ENCODE measurements around the gene MITF.

MITF gene

DNA sequence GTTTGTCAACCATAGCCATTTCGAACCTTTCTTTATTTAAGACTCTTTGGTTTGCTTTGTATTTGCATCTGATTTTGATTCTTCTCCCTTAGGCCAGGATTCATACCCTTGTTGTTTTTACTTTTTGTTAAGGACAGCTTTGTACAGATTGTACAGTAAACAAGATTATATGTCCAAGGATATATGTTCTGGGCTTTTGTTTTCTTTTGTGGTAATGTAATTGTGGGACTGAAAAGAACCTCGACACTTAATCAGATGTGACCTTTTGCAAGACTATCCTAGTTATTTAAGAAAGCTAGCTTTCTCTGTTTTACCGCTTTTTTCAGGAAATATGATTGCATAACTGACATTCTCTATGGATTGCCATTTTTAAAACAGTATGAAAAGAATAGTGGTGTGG is 193.2 kb downstream of the MITF start:
- TF ChIP-seq POU2F2 (IDR thresholded peaks at IDR 0.05; ENCODE audit: low read depth, low read length), result no peak
- TF ChIP-seq TAF1 (IDR thresholded peaks at IDR 0.05; ENCODE audit: low read depth, low read length), result no peak
- no peak for TF ChIP-seq PAX5 (IDR thresholded peaks at IDR 0.05; ENCODE audit: insufficient read depth, low read length, severe bottlenecking)
- no peak for TF ChIP-seq POLR2AphosphoS5 (IDR thresholded peaks at IDR 0.05; ENCODE audit: low read depth, low read length)
- TF ChIP-seq SPI1 (IDR thresholded peaks at IDR 0.05; ENCODE audit: low read depth, low read length), result no peak
- TF ChIP-seq POLR2A (IDR thresholded peaks at IDR 0.05; ENCODE audit: low read depth, low read length), result no peak
- FAIRE-seq (no peak), DNase-seq (ENCODE audit: insufficient read length, low spot score) (no peak)

DNA sequence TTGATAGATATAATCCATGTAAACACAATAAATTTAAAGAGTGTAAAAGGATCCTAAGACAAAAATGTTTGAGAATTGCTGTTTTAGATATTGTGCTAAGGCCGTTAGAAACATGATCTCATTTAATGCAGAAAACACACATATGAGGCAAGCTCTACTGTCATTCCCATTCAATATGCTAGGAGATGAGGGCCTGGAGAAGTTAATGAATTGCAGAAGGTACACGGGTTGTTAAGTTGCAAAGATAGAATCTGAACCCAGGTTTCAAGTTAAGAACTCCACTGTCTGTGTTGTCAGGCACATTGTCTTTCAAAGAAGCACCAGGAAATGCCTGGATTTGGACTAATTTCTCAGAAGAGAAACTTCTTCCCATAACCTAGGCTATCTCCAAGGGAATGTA is 195.1 kb downstream of the MITF start:
- DNase-seq (ENCODE audit: insufficient read length, low spot score), result no peak
- TF ChIP-seq PAX5 (IDR thresholded peaks at IDR 0.05; ENCODE audit: insufficient read depth, low read length, severe bottlenecking) (no peak), POU2F2 (IDR thresholded peaks at IDR 0.05; ENCODE audit: low read depth, low read length) (no peak), SPI1 (IDR thresholded peaks at IDR 0.05; ENCODE audit: low read depth, low read length) (no peak), POLR2A (IDR thresholded peaks at IDR 0.05; ENCODE audit: low read depth, low read length) (no peak), TAF1 (IDR thresholded peaks at IDR 0.05; ENCODE audit: low read depth, low read length) (no peak), POLR2AphosphoS5 (IDR thresholded peaks at IDR 0.05; ENCODE audit: low read depth, low read length) (no peak)
- no peak for FAIRE-seq

DNA sequence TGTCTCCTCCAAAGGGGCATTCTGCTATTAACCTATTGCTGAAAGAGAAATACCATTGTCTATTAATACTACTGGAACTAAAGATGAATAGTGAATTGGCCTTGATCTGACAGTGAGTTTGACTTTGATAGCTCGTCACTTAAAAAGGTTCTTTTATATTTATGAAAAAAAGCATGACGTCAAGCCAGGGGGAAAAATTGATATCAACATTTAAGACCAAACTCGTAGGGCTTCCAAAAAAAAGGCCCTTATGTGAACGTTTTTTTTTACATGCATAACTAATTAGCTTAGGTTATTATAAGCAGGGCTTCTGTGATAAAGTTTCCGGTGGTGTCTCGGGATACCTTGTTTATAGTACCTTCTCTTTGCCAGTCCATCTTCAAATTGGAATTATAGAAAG is 197.0 kb downstream of the MITF start:
- TF ChIP-seq POU2F2 (IDR thresholded peaks at IDR 0.05; ENCODE audit: low read depth, low read length), result no peak
- no peak for TF ChIP-seq PAX5 (IDR thresholded peaks at IDR 0.05; ENCODE audit: insufficient read depth, low read length, severe bottlenecking)
- TF ChIP-seq SPI1 (IDR thresholded peaks at IDR 0.05; ENCODE audit: low read depth, low read length), result no peak
- no peak for TF ChIP-seq POLR2AphosphoS5 (IDR thresholded peaks at IDR 0.05; ENCODE audit: low read depth, low read length)
- no peak for TF ChIP-seq POLR2A (IDR thresholded peaks at IDR 0.05; ENCODE audit: low read depth, low read length)
- no peak for TF ChIP-seq TAF1 (IDR thresholded peaks at IDR 0.05; ENCODE audit: low read depth, low read length)
- no peak for FAIRE-seq
- DNase-seq (ENCODE audit: insufficient read length, low spot score), result no peak

DNA sequence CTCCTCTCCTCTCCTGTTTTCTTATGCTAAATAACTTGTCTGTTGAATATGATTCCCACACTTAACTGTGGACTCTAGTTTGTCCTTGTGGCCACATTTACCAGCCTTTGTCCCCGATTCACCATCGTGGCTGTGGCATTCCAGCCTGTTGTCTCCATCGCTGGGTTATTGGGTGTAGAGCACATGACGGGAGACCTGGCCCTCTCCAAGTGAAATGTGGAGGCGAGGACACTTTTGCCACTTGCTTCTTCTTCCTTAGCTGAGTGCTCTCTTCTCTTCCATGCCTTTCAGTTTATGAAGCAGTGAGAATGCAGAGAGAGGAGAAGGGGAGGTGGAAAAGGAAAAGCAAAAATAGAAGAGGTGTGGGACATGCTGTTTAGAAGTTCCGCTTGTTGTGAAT is 198.8 kb downstream of the MITF start:
- DNase-seq (ENCODE audit: insufficient read length, low spot score) (no peak), FAIRE-seq (no peak)
- TF ChIP-seq POLR2AphosphoS5 (IDR thresholded peaks at IDR 0.05; ENCODE audit: low read depth, low read length), result no peak
- TF ChIP-seq POLR2A (IDR thresholded peaks at IDR 0.05; ENCODE audit: low read depth, low read length), result no peak
- TF ChIP-seq TAF1 (IDR thresholded peaks at IDR 0.05; ENCODE audit: low read depth, low read length), result no peak
- TF ChIP-seq SPI1 (IDR thresholded peaks at IDR 0.05; ENCODE audit: low read depth, low read length), result no peak
- no peak for TF ChIP-seq POU2F2 (IDR thresholded peaks at IDR 0.05; ENCODE audit: low read depth, low read length)
- TF ChIP-seq PAX5 (IDR thresholded peaks at IDR 0.05; ENCODE audit: insufficient read depth, low read length, severe bottlenecking), result no peak

DNA sequence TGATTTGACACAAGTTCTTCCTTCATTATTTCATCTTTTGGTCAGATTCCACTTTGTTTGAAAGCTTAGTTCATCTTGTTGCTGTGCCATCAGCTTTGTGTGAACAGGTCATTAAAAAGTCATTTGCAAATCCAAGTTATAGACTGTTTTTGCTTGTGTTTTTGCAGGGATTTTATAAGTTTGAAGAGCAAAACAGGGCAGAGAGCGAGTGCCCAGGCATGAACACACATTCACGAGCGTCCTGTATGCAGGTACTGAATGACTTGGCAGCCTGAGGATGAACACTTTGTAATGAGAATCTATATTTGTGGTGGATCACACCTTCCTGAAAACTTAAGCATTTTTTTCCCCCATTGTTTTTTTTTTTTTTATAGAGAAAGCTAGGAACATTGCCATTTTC is 199.7 kb downstream of the MITF start:
- FAIRE-seq (no peak), DNase-seq (ENCODE audit: insufficient read length, low spot score) (no peak)
- TF ChIP-seq POLR2AphosphoS5 (IDR thresholded peaks at IDR 0.05; ENCODE audit: low read depth, low read length) (no peak), TAF1 (IDR thresholded peaks at IDR 0.05; ENCODE audit: low read depth, low read length) (no peak), PAX5 (IDR thresholded peaks at IDR 0.05; ENCODE audit: insufficient read depth, low read length, severe bottlenecking) (no peak), SPI1 (IDR thresholded peaks at IDR 0.05; ENCODE audit: low read depth, low read length) (no peak), POLR2A (IDR thresholded peaks at IDR 0.05; ENCODE audit: low read depth, low read length) (no peak), POU2F2 (IDR thresholded peaks at IDR 0.05; ENCODE audit: low read depth, low read length) (no peak)

DNA sequence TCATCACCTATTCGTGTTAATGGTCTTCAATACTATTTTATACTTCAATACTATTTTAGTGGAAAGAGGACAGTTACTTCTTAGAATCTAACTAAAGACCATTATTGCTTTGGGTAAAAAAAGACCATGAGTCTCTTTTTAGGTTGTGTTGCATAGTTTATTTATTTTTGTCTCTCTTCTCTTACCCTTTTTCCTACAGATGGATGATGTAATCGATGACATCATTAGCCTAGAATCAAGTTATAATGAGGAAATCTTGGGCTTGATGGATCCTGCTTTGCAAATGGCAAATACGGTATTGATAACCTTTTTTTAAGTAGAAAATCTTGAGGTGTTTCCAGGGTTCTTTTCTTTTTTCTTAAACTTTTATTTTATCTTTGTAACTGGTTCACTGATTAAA is 201.8 kb downstream of the MITF start:
- DNase-seq (ENCODE audit: insufficient read length, low spot score) (no peak), FAIRE-seq (no peak)
- TF ChIP-seq TAF1 (IDR thresholded peaks at IDR 0.05; ENCODE audit: low read depth, low read length) (no peak), POU2F2 (IDR thresholded peaks at IDR 0.05; ENCODE audit: low read depth, low read length) (no peak), POLR2A (IDR thresholded peaks at IDR 0.05; ENCODE audit: low read depth, low read length) (no peak), SPI1 (IDR thresholded peaks at IDR 0.05; ENCODE audit: low read depth, low read length) (no peak), POLR2AphosphoS5 (IDR thresholded peaks at IDR 0.05; ENCODE audit: low read depth, low read length) (no peak)

DNA sequence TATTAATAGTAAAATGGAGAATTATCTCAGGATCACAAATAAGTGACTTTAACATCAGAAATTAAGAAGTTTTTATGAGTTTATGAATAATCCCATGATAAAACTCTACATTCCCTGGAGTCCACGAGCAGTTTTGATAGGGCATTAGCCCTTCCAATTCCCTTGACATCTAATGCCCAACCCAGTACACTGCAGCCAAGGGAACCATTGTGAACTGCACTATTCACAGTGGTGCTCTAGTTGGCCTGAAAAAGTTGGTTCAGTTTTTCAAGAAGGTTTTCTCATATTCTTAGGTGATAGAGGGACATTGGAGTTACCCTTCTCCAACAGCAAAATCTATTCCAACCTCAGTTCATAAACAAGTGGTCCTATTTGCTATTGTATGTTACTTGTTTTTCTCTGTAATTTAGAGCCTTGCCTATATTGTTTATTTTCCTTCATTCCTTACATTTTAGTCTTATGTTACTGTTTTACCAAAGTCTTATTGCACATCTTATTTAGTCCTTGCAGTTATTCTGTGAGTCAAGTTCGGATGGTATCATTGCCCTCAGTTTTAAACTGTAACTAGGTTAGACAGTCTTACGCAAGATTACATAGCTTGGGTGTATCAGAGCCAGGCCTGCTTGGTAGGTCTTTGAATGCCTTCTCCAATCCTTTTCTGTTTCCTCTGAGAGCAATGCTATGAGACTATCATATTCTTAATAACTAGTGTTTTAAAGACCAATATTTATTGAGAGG is 202.3 kb downstream of the MITF start:
- DNase-seq (ENCODE audit: insufficient read length, low spot score) (no peak), FAIRE-seq (no peak)
- no peak for TF ChIP-seq SPI1 (IDR thresholded peaks at IDR 0.05; ENCODE audit: low read depth, low read length)
- no peak for TF ChIP-seq POLR2AphosphoS5 (IDR thresholded peaks at IDR 0.05; ENCODE audit: low read depth, low read length)
- no peak for TF ChIP-seq POLR2A (IDR thresholded peaks at IDR 0.05; ENCODE audit: low read depth, low read length)
- TF ChIP-seq POU2F2 (IDR thresholded peaks at IDR 0.05; ENCODE audit: low read depth, low read length), result no peak
- no peak for TF ChIP-seq PAX5 (IDR thresholded peaks at IDR 0.05; ENCODE audit: insufficient read depth, low read length, severe bottlenecking)
- no peak for TF ChIP-seq TAF1 (IDR thresholded peaks at IDR 0.05; ENCODE audit: low read depth, low read length)

DNA sequence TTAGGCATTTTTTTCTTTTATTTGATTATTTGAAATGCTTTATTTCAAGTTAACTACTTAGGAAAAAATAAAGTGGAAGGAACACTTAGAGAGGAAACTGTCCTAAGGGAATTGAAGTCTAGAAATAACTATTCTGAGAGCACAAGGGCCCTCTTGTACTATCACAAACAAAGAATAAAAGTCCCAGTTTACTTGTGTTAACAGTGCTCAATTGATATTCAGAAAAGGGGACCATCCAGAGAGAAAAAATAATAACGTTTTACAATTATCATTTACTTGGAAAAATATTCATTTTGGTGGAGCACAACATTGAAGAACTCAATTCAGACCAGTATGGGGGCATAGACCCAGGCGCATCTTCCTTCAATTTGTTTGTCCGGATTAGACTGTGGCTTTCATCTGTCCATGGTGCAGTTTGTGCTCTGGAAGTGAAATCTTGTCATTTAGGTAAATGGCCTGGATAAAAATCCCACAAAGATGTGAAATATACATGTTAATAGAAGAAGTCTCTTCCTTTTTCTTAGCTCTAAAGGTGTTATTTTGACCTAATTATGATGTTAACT is 205.7 kb downstream of the MITF start:
- no peak for TF ChIP-seq POLR2AphosphoS5 (IDR thresholded peaks at IDR 0.05; ENCODE audit: low read depth, low read length)
- DNase-seq (ENCODE audit: insufficient read length, low spot score), result no peak
- no peak for FAIRE-seq

DNA sequence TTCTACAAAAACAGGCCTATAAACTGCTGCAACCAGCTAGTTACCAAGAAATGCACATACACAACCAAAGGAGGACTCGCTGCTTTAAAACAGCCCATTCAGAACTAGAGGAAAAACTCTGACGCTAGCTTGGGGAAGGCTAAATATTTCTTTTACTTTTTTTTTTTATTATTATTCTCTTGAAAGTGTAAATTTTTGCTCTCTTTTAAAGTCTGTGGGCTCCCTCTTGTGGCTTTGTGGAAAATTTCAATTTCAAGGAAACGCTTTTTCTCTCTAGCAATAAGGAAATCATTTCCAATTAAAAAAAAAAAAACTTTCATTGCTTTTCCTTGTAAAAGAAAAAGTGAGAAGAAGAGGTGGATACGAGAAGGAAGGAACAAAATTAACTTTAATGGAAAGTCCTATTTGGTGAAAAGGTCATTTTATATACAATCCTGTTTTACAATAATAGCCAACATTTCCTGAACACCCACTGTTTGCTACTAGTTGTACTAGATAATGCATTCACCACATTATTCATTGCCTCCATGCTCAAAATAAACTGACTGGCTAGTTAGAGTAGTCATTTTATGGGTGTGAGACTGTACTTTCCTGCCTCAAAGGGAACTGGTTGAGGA is 209.1 kb downstream of the MITF start:
- FAIRE-seq, result no peak
- no peak for DNase-seq (ENCODE audit: insufficient read length, low spot score)
- TF ChIP-seq TAF1 (IDR thresholded peaks at IDR 0.05; ENCODE audit: low read depth, low read length) (no peak), SPI1 (IDR thresholded peaks at IDR 0.05; ENCODE audit: low read depth, low read length) (no peak), POLR2A (IDR thresholded peaks at IDR 0.05; ENCODE audit: low read depth, low read length) (no peak)

DNA sequence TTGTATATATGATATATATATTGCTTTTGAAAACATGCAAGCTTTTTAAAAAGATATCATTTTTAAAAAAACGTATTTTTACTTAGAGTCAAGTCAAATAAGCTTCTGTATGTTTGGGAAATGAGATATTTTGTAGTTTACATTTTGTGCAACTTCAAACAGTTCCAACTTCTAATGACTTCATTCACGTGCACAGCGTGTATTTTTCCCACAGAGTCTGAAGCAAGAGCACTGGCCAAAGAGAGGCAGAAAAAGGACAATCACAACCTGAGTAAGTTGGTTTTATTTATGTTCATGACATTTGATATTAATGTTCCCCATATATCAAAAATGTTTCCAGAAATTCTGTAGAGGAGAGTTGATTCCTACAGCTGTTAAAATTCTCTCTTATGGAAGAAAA is 212.4 kb downstream of the MITF start:
- FAIRE-seq (no peak), DNase-seq (ENCODE audit: insufficient read length, low spot score) (no peak)
- TF ChIP-seq TAF1 (IDR thresholded peaks at IDR 0.05; ENCODE audit: low read depth, low read length), result no peak
- TF ChIP-seq POLR2A (IDR thresholded peaks at IDR 0.05; ENCODE audit: low read depth, low read length), result no peak
- TF ChIP-seq POLR2AphosphoS5 (IDR thresholded peaks at IDR 0.05; ENCODE audit: low read depth, low read length), result no peak
- TF ChIP-seq SPI1 (IDR thresholded peaks at IDR 0.05; ENCODE audit: low read depth, low read length), result no peak
- TF ChIP-seq POU2F2 (IDR thresholded peaks at IDR 0.05; ENCODE audit: low read depth, low read length), result no peak
- TF ChIP-seq PAX5 (IDR thresholded peaks at IDR 0.05; ENCODE audit: insufficient read depth, low read length, severe bottlenecking), result no peak

Data from GM12891 (cell line).